HG03432 (cell line): ENCODE results near the gene LRMDA.

Source experiments
- ATAC-seq: cut with Tn5 transposase; IDR thresholded peaks from one replicate; pipeline ENCODE4 v1.9.1; 2021; ENCODE audit warnings: mild to moderate bottlenecking, moderate library complexity; ENCODE audit not compliant: unreplicated experiment

LRMDA gene

DNA sequence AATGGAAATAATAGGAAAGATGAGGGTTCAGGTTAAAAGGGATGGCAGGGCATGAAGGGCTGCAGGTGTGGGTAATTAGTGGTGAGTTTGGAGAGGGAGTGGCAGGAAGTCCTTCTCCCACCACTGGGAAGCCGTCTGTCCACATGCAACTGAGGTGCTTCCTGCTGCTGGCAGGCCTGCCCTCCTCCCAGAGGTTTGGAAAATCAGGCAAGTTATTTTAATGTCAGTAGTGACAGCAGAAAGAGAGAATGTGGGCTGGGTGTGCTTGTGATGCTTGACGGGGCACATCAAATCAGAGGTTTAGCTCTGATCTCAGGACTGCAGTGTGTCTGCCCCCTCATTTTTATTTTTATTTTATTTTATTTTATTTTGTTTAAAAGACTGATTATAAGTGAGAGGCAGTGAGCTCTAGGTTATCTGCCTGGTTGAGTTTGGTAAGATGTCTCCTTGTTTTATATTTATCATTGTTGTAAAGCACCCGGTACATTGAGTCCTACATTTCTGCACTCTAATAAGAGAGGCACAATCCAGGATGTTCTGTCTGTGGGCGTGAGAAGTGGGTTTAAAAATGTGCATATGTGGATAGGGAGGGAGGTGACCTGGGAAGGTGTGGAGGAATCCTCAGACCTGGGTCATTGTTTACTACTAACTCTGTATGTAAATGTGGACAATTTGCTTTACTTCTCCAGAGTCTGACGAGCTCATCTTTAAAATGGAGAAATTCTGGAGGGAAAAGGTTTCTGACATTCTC lies 504.4 kb downstream of the LRMDA start:
- ATAC-seq = no peak

DNA sequence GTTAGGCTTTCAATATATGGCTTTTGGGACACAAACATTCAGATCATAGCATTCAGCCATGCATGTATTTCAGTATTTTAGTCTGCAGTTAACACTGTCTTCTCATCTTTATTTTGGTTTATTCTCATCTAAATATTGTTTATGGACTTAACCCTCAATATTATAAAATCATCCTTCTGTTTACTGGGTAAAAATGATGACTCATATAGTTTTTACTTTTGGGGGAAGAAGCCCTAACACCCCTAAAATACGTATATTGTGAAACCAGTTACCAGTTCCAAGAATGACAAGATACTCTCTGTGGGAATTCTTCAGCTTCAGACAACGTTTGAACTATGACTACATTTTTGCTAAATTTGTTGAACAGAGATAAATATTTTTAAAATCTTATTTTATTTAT lies 505.4 kb downstream of the LRMDA start:
- ATAC-seq = no peak

DNA sequence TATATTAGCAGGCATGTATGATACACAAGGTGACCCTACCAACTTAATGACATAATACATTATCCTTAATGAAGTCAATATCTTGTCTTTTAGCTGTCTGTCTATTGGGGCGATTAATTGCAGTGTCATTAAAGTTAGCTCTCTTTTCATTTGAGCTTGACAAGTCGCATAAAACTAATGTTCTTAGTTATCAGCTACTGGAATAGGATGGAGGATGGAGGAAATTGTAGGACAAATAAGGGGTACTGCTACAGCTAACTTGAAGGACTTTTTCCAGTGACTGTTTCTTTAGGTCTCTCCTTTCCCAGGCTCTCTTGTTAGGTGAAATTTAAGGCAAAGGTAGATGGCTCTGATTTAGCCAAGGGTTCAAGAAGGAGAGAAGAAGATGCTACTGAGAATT lies 506.4 kb downstream of the LRMDA start:
- ATAC-seq = no peak

DNA sequence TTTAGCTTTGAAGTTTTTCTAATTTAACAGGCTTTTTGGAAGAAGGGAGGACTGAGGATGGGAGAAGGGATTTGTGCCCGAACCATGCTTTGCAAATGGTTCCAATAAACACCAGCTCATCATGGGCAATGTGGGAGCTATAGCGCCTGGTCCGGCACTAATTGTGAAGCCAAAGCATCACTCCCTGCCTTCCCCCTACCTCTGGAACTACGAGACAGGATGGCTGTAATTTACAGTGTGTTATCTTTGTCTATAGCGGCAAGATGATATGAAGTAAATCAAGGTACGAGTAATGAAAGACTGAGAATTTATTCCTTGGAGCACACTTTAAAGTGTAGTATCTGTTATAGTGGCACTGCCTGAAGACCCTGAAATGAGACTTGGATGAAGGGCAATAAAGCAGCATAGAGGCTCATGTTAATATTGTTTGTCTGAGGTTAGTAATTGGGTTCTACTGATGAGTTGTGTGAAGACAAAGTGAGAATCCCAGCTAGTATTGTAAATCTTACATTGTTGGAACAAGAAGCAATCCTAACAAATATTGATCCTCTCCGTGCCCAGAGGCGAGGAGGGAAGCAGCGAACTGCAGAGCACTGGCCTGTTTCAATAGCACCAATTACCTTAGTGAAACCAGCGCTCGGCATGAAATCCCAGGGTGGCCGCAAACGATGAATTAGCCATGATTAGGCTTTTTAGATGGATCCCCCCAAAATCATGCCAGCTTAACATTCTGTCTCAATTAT lies 507.1 kb downstream of the LRMDA start:
- ATAC-seq = no peak

DNA sequence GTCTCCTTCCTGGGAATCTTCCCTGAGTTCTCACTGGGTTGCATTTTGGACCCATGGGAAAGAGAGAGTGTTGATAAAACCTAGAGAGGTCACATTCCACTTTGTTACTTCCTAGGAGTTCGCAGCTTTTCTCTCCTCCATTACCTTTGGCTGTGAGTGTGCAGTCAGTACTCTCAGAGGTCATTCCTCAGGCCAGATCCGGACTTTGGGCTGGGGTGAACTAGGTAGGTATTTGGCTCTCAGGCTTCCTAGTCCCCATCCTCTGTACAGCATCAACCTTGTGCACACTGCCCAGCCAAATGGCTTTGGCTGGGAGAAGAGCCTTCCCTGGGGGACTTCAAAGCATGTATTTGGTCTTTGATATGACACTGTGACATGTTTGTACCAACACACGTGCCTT lies 508.1 kb downstream of the LRMDA start:
- ATAC-seq = no peak

DNA sequence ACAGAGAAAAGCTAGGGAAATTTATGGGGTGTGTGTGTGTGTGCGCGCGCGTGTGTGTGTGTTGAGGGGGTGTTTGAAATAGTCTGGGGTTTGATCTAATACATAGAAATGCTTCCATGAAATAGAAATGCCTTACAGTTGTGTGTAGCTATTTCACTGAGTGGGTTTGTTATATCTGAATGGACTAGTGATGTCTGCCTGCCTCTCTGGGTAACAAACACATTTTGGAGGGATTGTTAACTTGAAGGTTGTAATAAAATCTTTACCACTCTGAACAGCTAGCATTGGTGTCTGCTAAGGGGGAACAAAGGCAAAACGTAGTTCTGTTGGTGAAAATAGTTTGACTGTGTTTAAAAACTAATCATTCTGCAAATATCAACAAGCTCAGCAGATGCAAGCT lies 509.3 kb downstream of the LRMDA start:
- no peak for ATAC-seq

DNA sequence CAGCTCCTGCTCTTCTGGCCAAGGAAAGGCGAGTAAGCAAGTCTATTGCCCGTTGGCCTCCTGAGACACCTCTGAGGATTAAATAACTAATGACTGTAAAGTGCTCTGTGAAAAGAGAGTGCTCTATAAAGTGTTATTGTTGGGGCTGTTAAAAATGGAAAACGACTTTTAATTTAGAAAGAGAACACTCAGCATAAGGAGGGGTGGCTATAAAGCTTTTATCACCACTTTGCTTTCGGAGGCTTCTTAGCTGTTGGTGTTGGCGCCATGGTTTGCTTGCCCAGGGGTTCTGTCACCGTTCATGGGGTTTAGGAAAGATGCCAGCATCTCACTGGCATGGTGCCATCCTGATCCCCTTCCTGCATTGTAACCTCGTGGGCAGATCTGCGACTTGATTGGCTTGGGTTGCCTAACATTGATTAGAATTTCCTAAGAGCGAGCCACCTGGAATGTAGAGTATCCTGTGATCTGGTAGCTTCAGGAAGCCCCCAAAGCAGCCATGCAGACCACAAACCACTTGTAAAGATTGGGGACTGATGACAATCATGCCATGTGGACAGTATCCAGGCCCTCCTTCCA lies 509.9 kb downstream of the LRMDA start:
- ATAC-seq = no peak

DNA sequence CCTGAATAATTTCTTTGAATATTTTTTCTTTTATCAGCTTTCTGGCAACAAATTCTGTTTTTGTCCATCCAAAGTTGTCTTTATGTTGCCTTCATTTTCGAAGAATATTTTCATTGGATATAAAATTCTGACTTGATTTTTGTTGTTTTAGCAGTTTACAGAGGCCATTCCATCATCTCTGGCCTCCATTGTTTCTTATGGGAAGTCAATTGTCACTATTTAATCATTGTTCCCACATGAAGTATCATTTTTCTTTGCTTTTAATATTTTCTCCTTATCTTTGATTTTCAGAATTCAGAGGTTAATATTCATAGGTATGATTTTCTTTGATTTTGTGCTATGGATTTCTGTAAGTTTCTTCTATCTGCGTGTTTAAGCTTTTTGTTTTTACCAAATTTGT lies 512.6 kb downstream of the LRMDA start:
- no peak for ATAC-seq

DNA sequence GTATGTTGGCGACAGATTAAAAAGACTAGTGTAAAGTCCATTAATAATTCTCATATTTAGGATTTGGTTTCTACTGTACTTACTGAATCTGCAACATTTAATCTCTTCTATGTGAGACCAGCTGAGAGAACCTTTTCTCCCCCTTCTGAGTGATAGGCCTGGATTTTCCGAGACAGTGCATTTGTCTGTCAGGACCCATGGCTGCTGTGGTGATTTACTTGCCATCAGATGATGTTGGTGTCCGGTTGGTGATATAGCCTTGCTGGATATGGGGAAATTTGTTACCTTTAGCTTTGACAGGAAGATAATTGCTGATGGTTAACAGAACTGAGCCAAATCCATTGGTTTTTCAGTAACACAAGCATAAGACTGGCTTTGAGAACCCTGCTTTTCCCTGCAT lies 517.2 kb downstream of the LRMDA start:
- no peak for ATAC-seq

DNA sequence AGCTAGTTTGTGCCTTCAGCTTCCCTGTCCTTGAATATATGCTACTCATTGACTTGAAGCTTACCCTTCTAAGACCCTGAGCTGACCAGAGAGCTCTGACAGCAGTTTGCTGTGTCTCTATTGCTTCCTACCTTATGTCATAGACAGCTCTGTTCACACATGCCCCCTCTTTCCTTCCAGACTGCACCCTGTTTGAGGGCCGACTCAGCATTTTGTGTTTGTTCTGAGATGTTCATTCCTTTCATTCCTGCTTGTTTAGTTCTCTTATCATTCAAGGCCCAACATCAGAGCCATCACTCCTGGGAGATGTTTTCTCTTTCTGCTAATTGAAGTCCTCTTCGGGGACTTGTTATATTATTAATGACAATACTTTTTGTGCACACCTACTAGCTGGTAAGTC lies 518.9 kb downstream of the LRMDA start:
- ATAC-seq = no peak

DNA sequence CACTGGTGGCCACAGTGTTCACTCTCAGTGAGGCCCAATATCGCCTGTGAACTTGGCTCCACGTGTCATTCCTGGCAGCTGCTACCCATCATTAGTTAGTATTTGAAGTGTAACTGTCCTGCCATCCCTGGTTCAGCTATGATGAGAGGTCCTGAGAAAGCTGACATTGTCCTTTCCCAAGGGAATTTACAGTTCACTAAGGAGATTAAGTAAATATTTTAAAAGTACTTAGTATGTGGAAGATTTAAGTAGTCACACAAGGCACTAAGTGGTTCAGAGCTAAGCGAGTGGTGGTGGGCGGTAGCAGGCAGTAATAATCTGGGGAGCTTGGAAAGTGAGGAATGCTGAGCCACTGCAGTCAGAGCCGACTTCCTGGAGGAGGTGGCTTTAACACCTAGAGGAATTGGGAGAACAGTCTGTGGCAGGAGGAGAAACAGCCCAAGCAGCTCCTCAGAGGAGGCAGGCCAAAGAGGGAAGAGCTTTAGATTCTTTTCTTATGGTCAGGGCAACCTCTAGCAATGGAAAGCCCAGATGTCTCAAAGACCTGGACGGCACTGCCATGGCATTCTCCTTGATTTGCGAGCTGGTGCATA lies 519.7 kb downstream of the LRMDA start:
- no peak for ATAC-seq

DNA sequence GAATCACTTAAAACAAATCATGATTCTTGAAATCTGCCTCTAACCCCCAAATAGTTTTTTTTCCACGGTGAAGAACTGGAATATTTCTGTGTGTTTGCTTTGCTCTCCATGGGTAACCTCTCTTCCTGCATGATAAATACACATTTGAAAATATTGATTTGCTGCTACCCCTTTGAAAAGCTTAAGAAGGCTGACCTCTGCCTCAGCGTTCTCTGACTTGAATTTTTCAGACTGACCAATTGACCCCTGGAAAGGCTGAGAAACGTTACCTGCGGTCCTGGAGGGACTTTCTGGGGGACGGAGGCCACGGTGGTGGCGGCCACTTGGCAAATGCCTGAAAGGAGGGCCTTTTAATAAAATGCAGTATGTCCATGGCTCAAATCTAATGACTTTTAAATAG lies 520.2 kb downstream of the LRMDA start:
- no peak for ATAC-seq

DNA sequence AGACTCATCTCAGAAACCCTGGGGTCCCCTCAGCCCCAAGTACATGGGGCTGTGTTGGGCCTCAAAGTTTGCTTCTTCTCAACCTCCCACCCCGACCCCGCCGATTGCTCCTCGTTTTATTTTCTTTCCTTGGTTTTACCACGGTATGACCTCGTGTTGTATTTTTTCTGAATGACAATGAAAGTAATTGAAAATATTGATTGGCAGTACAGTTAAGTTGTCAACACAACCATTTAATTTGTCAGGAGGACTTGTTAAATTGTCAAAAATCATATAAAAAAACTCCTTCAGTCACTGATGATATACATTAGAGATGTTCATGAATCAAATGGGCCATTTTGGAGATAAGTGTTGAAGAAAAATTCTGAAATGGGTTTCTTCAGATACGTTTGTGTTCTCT lies 520.7 kb downstream of the LRMDA start:
- no peak for ATAC-seq

DNA sequence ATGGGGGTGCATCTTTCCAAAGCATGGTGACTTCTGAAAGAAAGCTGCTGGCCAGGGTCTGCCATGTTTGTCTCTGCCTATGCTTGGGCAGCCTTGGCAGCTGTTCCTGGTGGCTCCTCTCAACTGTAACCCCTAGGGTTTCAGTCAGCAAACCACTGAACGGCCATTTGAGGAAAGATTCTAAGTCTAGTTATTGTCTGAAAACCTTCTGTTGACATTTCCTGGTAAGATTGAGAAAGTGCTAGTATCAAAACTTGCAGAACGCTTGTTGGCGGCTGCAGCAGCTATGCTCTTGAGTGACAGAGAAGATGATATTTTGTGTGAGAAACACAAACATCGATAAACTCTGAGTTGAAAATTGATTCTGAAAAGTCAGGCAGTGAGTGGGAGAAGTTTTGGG lies 523.1 kb downstream of the LRMDA start:
- no peak for ATAC-seq

DNA sequence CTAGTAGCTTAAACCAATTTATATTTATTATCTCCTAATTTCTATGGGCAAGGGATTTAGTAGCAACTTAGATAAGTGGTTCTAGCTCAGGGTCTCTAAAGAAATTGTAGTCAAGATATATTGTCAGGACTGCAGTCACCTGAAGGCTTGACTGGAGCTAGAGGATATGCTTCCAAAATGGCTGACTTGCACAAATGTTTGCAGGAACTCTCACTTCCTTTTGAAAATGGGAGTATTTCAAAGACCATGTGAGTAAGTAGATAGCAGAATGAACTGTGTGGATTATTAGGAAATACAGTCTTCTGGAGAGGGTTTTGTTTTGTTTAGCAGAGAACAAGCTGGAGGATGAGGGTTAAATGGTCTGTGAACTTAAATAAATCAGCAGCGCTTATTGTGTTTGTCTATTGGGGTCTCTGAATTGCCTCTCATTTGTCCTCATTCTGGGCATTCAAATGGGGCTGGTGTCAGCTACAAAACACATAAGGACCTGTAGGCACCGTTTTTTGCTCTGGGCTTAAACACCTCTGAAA lies 524.6 kb downstream of the LRMDA start:
- no peak for ATAC-seq

DNA sequence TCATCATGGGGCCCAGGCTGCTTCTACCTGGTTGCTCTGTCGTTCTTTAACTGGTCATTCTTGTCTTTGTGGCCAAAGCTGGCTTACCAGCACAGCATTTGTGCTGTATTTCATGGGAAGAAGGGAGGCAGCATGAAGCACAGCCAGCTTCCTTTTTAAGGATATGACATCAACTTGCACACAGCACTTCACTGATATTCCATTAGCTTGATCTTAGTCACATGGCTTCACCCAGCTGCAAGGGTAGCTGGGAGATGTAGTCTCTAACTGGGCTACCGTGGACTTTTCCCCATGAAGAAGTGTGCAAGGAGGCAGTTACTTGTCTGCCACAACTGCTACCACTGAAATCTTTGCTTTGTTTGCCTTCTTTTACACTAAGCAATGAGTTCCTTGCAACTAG lies 525.2 kb downstream of the LRMDA start:
- ATAC-seq = no peak

DNA sequence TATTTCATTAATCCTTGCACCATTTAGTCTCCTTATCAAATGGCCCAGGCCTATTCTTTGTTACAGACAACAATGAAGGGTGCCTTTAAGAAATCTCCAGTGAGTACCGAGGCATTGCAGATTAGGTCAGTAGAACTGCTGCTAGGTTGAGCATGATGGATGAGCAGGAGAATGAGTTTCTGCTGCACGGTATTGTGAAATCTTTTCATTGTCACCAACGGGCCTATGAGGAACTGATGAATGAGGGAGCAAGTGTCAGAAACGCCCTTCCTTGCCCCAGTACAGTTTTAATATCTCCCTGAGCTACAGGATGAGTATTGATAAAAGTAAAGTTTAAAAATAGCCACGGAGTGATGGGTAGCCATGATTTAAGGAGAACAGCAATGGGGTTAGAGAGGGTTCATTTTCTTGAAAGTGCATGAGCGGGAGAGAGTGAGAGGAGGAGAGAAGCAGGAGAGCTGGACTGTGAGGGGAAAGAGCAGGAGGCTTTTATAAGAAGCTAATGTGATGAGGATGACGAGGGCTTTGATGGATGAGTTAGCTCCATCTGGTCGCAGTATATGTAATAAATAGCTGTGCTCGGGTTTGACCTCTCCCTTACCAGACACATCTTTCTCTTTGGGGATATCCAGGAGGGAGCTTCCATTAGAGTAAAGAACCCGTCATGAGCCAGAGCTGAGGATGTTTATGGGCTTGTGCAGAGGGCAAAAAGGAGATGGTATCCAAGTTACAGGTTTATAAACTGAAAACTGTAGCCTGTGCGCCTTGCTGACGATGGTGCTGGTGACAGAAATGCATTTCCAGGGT lies 526.1 kb downstream of the LRMDA start:
- ATAC-seq = no peak

DNA sequence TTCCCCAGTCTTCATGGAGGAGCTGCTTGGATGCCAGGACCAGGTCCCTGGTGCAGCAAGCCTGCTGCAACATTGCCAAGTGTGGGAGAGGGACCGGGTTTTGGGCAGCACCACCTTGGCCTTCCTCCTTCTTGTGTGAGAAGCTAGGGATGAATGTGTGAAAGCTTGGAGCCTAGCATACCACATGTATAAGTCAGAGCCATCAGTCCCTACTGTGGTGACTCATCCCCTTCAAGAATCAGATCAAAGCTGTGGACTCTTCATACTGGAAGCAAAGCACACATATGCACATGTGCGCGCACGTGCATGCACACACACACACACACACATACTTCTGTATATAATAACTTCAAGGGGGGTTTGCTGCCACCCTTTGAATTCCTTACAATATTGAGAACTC lies 527.8 kb downstream of the LRMDA start:
- ATAC-seq = no peak

DNA sequence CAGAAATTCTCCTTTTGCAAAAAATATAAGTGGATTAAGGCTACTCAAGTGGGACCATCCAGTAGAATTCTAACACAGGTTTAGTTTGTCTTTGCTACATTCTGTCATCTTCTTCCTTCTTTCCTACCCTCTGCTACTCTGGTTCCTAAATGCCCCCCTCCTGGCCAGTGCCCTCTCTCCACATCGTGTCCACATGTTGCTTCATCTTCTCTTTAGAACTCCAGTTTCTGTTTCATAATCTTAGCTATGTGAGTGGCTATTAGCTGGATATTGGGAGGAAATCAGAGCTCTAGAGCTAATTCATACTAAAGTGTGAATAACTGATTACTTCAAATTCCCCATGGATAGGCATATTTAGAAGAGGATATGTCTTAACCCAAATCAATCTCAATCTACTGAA lies 528.5 kb downstream of the LRMDA start:
- ATAC-seq = no peak

DNA sequence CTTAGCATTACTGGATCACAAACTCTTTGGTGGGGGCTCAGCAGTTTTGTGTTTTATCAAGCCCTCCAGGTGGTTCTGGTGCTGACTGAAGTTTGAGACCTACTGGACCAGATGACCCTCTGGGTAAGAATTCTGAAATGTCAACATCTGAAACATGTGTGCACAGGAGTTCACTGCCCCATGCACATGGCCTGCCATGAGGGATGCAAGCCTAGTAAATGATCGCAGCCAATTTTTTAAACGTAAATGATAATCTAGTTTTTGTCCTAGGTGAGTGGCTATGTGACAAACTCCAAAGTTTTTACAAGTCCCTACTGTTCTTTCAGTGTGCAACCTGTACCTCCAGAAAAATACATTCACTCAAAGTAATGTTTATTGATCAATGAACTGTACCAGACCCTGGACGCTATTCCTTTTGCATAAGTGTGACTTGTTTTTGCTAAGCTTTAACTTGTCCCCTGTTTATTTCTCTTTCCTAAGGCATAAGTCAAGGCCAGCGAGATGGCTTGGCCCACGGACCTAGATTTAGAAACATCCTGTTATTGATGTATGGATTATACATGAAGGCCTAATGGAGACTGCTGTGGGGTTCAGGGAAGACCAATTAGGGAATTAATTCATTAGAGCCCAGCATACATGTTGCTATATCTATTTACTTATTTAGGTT lies 531.1 kb downstream of the LRMDA start:
- ATAC-seq = no peak
